Measurements from ENCODE around the gene LGALS3BP. TPM values are rescaled to one million over a fixed set of nuclear protein-coding genes. Genes with fewer than 3 reads are reported as not detected.
A peak's percentile ranks its signal among the peaks of the same experiment; 100 is the strongest.

Gene LGALS3BP
- total RNA-seq, 1 experiment from 2014 or later = 69.8 TPM

GRCh38 chr17:78933025-78933958 is 46.4 kb downstream of the LGALS3BP start:
- Histone ChIP-seq H4K8ac (replicated peaks; ENCODE audit: insufficient read length, low read depth, low read length) (no peak overlapping the region), H4K5ac (ENCODE audit: insufficient read length, low read depth, low read length) (no peak overlapping the region), H2BK5ac (ENCODE audit: insufficient read length, low read length) (no peak overlapping the region), H4K91ac (ENCODE audit: insufficient read length, low read depth, low read length) (no peak overlapping the region), H3K9ac (ENCODE audit: extremely low read depth, insufficient read length, low read length) (no peak overlapping the region), H3K79me2 (ENCODE audit: insufficient read depth, low read length) (no peaks in the 10 kb centered on the region), H2BK12ac (ENCODE audit: insufficient read length, low read depth, low read length) (no peak overlapping the region), H3T11ph (ENCODE audit: low read length) (no peak overlapping the region), H2BK15ac (ENCODE audit: low read depth, low read length) (no peak overlapping the region), H3K23ac (ENCODE audit: insufficient read length, low read depth, low read length) (no peak overlapping the region), H4K20me1 (ENCODE audit: control insufficient read depth, insufficient read depth, insufficient read length) (no peaks in the 10 kb centered on the region), H3K14ac (ENCODE audit: insufficient read depth, low read length) (no peak overlapping the region), H3K4me1 (ENCODE audit: insufficient read depth, low read length) (no peaks in the 10 kb centered on the region), H3K27ac (ENCODE audit: insufficient read length, low read depth, low read length) (no peak overlapping the region), H2AFZ (ENCODE audit: low read length) (no peak overlapping the region), H3K27me3 (ENCODE audit: insufficient read depth, low read length) (no peaks in the 10 kb centered on the region), H3K79me1 (ENCODE audit: insufficient read depth, low read depth, low read length, poor library complexity, severe bottlenecking) (no peaks in the 10 kb centered on the region), H3K4ac (ENCODE audit: low read depth, low read length) (no peak overlapping the region), H3K9me3 (ENCODE audit: control insufficient read depth, low read depth, low read length) (no peaks in the 10 kb centered on the region), H3K4me2 (ENCODE audit: insufficient read depth, insufficient read length, low read length) (no peak overlapping the region), H2BK120ac (ENCODE audit: low read depth, low read length, poor library complexity, severe bottlenecking) (no peak overlapping the region), H3K18ac (ENCODE audit: insufficient read length, low read depth, low read length) (no peak overlapping the region), H3K23me2 (ENCODE audit: insufficient read length, low read depth, low read length, poor library complexity, severe bottlenecking) (no peaks in the 10 kb centered on the region), H3K56ac (ENCODE audit: insufficient read length, low read depth, low read length) (no peak overlapping the region), H2AK5ac (ENCODE audit: insufficient read length, low read length) (no peak overlapping the region), H2BK20ac (ENCODE audit: low read depth, low read length, poor library complexity, severe bottlenecking) (no peak overlapping the region)
- H3K4me3 Mint-ChIP-seq = no peak overlapping the region
- H3K9me3 Mint-ChIP-seq = no peaks in the 10 kb centered on the region
- no peak for TF ChIP-seq CTCF (conservative IDR thresholded peaks at IDR 0.05)
- peaks cover 10% of the 10 kb centered on the region for H3K27me3 Mint-ChIP-seq (ENCODE audit: low read depth)
- peak; percentile 35 for DNase-seq
- WGBS (ENCODE audit: extremely low coverage, insufficient read length, low lambda C conversion rate) = no CpG with 5 or more reads among the region's 18 CpGs
- H3K27ac Mint-ChIP-seq = no peak overlapping the region; a peak in 1 of 7 replicates
- no peaks in the 10 kb centered on the region for H3K36me3 Mint-ChIP-seq (ENCODE audit: insufficient read depth in 1 of 3, low read depth in 3 of 3)
- peaks cover 13 to 26% of the 10 kb centered on the region in 2 experiments for H3K4me1 Mint-ChIP-seq
